ENCODE data around the gene USP17L30. TPM values are rescaled to one million over a fixed set of nuclear protein-coding genes. Genes with fewer than 3 reads are reported as not detected.
"Not testable (repeated sequence)": the region's sequence is repeated elsewhere in the genome, so short reads cannot be mapped to it uniquely, and the experiment has no call there.

The USP17L30 gene
- total RNA-seq, 1 experiment from 2014 or later: not detected

- TF ChIP-seq, protein P1, sequence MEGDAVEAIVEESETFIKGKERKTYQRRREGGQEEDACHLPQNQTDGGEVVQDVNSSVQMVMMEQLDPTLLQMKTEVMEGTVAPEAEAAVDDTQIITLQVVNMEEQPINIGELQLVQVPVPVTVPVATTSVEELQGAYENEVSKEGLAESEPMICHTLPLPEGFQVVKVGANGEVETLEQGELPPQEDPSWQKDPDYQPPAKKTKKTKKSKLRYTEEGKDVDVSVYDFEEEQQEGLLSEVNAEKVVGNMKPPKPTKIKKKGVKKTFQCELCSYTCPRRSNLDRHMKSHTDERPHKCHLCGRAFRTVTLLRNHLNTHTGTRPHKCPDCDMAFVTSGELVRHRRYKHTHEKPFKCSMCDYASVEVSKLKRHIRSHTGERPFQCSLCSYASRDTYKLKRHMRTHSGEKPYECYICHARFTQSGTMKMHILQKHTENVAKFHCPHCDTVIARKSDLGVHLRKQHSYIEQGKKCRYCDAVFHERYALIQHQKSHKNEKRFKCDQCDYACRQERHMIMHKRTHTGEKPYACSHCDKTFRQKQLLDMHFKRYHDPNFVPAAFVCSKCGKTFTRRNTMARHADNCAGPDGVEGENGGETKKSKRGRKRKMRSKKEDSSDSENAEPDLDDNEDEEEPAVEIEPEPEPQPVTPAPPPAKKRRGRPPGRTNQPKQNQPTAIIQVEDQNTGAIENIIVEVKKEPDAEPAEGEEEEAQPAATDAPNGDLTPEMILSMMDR (conservative IDR thresholded peaks at IDR 0.05): peak; percentile 68
- H4K8ac ChIP-seq (replicated peaks; ENCODE audit: insufficient read length, low read depth, low read length); H2BK120ac ChIP-seq (ENCODE audit: low read depth, low read length, poor library complexity, severe bottlenecking); H3K23me2 ChIP-seq (ENCODE audit: insufficient read length, low read depth, low read length, poor library complexity, severe bottlenecking); H3K9ac ChIP-seq (ENCODE audit: extremely low read depth, insufficient read length, low read length); H3K4me1 Mint-ChIP-seq; H2BK5ac ChIP-seq (ENCODE audit: insufficient read length, low read length); H3K56ac ChIP-seq (ENCODE audit: insufficient read length, low read depth, low read length); H3K4me2 ChIP-seq (ENCODE audit: insufficient read depth, insufficient read length, low read length); H4K91ac ChIP-seq (ENCODE audit: insufficient read length, low read depth, low read length); H2BK20ac ChIP-seq (ENCODE audit: low read depth, low read length, poor library complexity, severe bottlenecking); H4K20me1 ChIP-seq (ENCODE audit: control insufficient read depth, insufficient read depth, insufficient read length); H2AK5ac ChIP-seq (ENCODE audit: insufficient read length, low read length); H3K27ac Mint-ChIP-seq; H3K36me3 Mint-ChIP-seq (ENCODE audit: insufficient read depth in 1 of 3, low read depth in 3 of 3); H3K14ac ChIP-seq (ENCODE audit: insufficient read depth, low read length); H3K27me3 Mint-ChIP-seq (ENCODE audit: low read depth); H3T11ph ChIP-seq (ENCODE audit: low read length); H3K27me3 ChIP-seq (ENCODE audit: insufficient read depth, low read length); H3K4ac ChIP-seq (ENCODE audit: low read depth, low read length); H3K18ac ChIP-seq (ENCODE audit: insufficient read length, low read depth, low read length); H3K79me2 ChIP-seq (ENCODE audit: insufficient read depth, low read length); H2BK15ac ChIP-seq (ENCODE audit: low read depth, low read length); H2AFZ ChIP-seq (ENCODE audit: low read length); H3K79me1 ChIP-seq (ENCODE audit: insufficient read depth, low read depth, low read length, poor library complexity, severe bottlenecking); H3K9me3 ChIP-seq (ENCODE audit: control insufficient read depth, low read depth, low read length); H3K4me1 ChIP-seq (ENCODE audit: insufficient read depth, low read length); H4K5ac ChIP-seq (ENCODE audit: insufficient read length, low read depth, low read length); H3K23ac ChIP-seq (ENCODE audit: insufficient read length, low read depth, low read length); H2BK12ac ChIP-seq (ENCODE audit: insufficient read length, low read depth, low read length); H3K27ac ChIP-seq (ENCODE audit: insufficient read length, low read depth, low read length): not testable (repeated sequence)
- WGBS (ENCODE audit: extremely low coverage, insufficient read length, low lambda C conversion rate): no CpG with 5 or more reads among the region's 36 CpGs
- Mint-ChIP-seq H3K9me3 (peaks cover 22 to 39% of the 10 kb centered on the region in 2 experiments), H3K4me3 (peak overlapping the region in 1 of 2 experiments; percentile 8; a peak in 1 of 5 replicates)
- peak; percentile 38 for DNase-seq
Observed at GRCh38 chr4:9381012-9381534, 18.1 kb downstream of the USP17L30 start.
